Thyroid gland (tissue), 4 donors: ENCODE measurements around the gene CNGA3. TPM values are rescaled to one million over a fixed set of nuclear protein-coding genes. Genes with fewer than 3 reads are reported as not detected.

Experiments used
- DNase-seq, 2 donors: peaks; one replicate each; pipeline ENCODE4 v3.0.0-alpha.2; 2019
- H3K27ac ChIP-seq, 3 donors: fragments of 200-600 bp; sonication (generic); 1 replicate in 2 of 3; 2 replicates in 1 of 3; pipeline ENCODE4 v1.5.1; 2016 to 2019; ENCODE audit warnings: mild to moderate bottlenecking in 1 of 3, moderate library complexity in 1 of 3
- H3K27me3 ChIP-seq: fragments of 200-600 bp; sonication (generic); one replicate; pipeline ENCODE4 v1.5.1; 2019
- H3K36me3 ChIP-seq, 2 donors: fragments of 200-600 bp; sonication (generic); one replicate each; pipeline ENCODE4 v1.5.1; 2016 to 2019
- H3K4me1 ChIP-seq, 2 donors: fragments of 200-600 bp; sonication (generic); one replicate each; pipeline ENCODE4 v1.5.1; 2017 to 2019
- H3K4me3 ChIP-seq, 3 donors: fragments of 200-600 bp; sonication (generic); replicated peaks in 1 of 3; 1 replicate in 2 of 3; 2 replicates in 1 of 3; pipeline ENCODE4 v1.5.1; 2016; ENCODE audit warnings: mild to moderate bottlenecking in 1 of 3
- H3K9me3 ChIP-seq: fragments of 200-600 bp; sonication (generic); one replicate; pipeline ENCODE4 v1.5.1; 2017
- CTCF ChIP-seq, 6 experiments: fragments of 200-600 bp in 3 of 6; fragments of 450-650 bp in 3 of 6; sonication (generic) in 3 of 6; IDR thresholded peaks; one replicate each; pipeline ENCODE4 v1.5.1; 2016 to 2019; ENCODE audit warnings: antibody characterized with exemption in 6 of 6, mild to moderate bottlenecking in 2 of 6, inconsistent platforms in 1 of 6, moderate library complexity in 1 of 6
- POLR2A ChIP-seq, 2 donors: fragments of 450-650 bp; IDR thresholded peaks; one replicate each; pipeline ENCODE4 v1.6.1; 2017; ENCODE audit warnings: antibody characterized with exemption in 2 of 2, mild to moderate bottlenecking in 2 of 2, moderate library complexity in 1 of 2
- WGBS, 2 donors: methylation state at CpG; one replicate each; pipeline ENCODE4 v1.1.5; 2017; 5-methylcytosine and 5-hydroxymethylcytosine counted together
- intact Hi-C: fragments of 100-400 bp; cut with DNase I; formaldehyde crosslinking; loops from one replicate; pipeline ENCODE4 v1.15.1; 2023
- total RNA-seq, 4 donors: library from RNA; depleted of rRNA; stranded (reverse); fragments of >200 nt; gene quantifications; one replicate each; pipeline ENCODE4 v1.2.3, GENCODE V29; 2016

CNGA3 gene
- total RNA-seq, 4 donors from 2014 or later, result 0.54 TPM; not detected in 3

DNA sequence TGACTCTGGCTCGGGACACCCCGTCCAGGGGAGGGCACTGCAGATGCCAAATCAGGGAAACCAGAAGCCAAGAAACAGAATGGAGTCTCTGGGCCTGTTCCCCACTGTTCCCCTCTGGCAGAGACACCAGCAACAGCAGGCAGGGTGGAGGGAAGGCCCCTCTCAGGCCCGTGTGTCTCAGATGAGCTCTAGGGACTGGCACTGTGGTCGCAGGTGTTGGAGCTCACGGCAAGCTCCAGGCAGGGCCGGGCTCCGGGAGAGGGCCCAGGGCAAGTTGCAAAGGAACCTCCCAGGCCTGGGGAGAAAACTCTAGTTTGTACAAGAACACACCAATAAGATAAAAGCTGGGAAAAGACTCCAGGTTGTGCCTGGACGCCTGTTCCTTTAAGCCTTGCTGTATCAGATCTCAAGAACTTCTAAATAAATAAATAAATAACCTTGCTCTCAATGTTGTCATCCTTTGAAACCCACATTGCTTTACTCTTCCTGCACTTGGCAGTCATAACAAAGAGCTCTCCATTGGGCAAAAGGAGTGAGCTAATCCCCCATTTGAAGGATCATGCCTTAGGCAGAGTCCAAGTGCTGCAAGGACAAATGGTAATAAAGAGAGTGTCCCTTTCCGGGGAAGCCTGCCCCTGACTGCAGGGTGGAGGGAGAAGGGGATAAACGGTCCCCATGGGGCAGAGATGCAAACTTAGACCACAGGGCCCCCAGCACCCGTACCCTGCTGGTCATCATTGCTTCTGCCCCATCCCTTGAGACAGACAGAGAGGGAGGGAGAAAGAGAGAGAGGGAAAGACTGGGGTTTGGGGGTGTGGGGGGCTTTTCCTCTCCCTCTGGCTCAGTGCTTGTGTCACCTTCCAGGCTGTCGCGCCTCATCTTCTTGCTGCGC, 33.3 kb downstream of the CNGA3 start:
- intact Hi-C loops, result loop anchor here (10.0 kb wide), 1 partner anchor 575 kb away; no protein-coding TSS in a partner anchor
- DNase-seq, result peak in 1 of 2 donors; percentile 8
- Histone ChIP-seq H3K27me3 (no peaks in the 10 kb centered on the region), H3K27ac (peak overlapping the region in 1 of 3 donors; percentile 48), H3K36me3 (no peaks in the 10 kb centered on the region), H3K4me3 (no peak overlapping the region), H3K9me3 (no peaks in the 10 kb centered on the region), H3K4me1 (peaks cover 4 to 18% of the 10 kb centered on the region in 2 donors)
- 56 to 61% methylated on average over 13 to 14 of the region's 14 CpGs for WGBS, 2 donors
- no peak for TF ChIP-seq CTCF (IDR thresholded peaks at IDR 0.05)
- no peak for TF ChIP-seq POLR2A (IDR thresholded peaks at IDR 0.05)

- Histone ChIP-seq H3K4me1 (peaks cover 4 to 18% of the 10 kb centered on the region in 2 donors), H3K9me3 (no peaks in the 10 kb centered on the region), H3K27ac (no peak overlapping the region), H3K27me3 (no peaks in the 10 kb centered on the region), H3K36me3 (no peaks in the 10 kb centered on the region), H3K4me3 (no peak overlapping the region)
- intact Hi-C loops, result loop anchor here (10.0 kb wide), 1 partner anchor 575 kb away; no protein-coding TSS in a partner anchor
- TF ChIP-seq POLR2A (IDR thresholded peaks at IDR 0.05) (no peak), CTCF (IDR thresholded peaks at IDR 0.05) (no peak)
- DNase-seq, result no peak
- WGBS, 2 donors, result 81 to 90% methylated on average over 5 to 7 of the region's 7 CpGs
These were observed 33.9 kb downstream of the CNGA3 start for GRCh38 chr2:98380203-98380535.

DNA sequence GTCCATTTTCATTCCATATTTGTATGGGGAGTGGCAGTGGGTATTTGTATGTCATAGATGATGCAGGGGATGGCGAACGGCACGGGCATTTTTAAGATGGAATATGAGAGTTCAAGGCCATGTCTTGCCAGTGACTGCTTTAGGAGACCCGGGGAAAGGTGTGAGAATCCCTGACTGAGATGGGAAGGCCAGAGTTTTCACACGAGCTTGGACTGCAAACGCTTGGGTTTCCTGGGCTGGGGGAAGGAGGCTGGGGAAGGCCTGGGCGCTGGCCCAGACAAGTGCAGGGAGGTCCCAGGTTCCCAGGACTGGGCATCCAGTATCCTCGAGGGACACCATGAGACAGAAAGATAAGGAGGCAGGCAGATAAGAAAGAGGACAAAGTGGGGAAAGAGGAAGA, 35.2 kb downstream of the CNGA3 start:
- H3K36me3 ChIP-seq, result no peaks in the 10 kb centered on the region
- no peaks in the 10 kb centered on the region for H3K9me3 ChIP-seq
- no peak for DNase-seq
- 77 to 85% methylated on average over 8 of the region's 8 CpGs for WGBS, 2 donors
- H3K27ac ChIP-seq, result no peak overlapping the region
- intact Hi-C loops, result loop anchor here (10.0 kb wide), 1 partner anchor 577 kb away; no protein-coding TSS in a partner anchor
- no peaks in the 10 kb centered on the region for H3K27me3 ChIP-seq
- no peak for TF ChIP-seq CTCF (IDR thresholded peaks at IDR 0.05)
- no peak for TF ChIP-seq POLR2A (IDR thresholded peaks at IDR 0.05)
- H3K4me1 ChIP-seq, result peaks cover 4 to 18% of the 10 kb centered on the region in 2 donors
- H3K4me3 ChIP-seq, result no peak overlapping the region

DNA sequence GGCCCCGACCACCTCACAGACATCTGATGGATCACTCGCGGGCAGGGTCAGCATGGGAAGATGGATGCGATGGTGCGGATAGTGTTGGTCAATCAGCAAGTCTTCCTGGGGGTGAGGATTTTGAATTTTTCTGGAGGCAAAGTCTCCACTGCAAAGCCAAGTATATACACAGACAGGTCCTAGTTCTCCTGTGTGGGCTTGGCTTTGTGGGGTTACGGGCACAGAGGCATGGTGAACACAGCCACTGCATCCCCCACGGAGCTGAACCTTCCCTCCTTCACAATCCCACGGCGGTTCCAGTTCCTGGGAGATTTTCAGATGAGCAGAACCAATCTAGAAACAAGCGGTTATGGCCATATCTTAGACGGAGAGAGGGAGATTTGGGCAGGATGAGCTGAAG, 35.8 kb downstream of the CNGA3 start:
- no peaks in the 10 kb centered on the region for H3K27me3 ChIP-seq
- intact Hi-C loops, result loop anchor here (10.0 kb wide), 1 partner anchor 577 kb away; no protein-coding TSS in a partner anchor
- H3K36me3 ChIP-seq, result no peaks in the 10 kb centered on the region
- H3K4me3 ChIP-seq, result no peak overlapping the region
- H3K27ac ChIP-seq, result no peak overlapping the region
- no peak for TF ChIP-seq CTCF (IDR thresholded peaks at IDR 0.05)
- no peak for TF ChIP-seq POLR2A (IDR thresholded peaks at IDR 0.05)
- no peaks in the 10 kb centered on the region for H3K9me3 ChIP-seq
- peaks cover 4 to 18% of the 10 kb centered on the region in 2 donors for H3K4me1 ChIP-seq
- no peak for DNase-seq
- WGBS, 2 donors, result 90% methylated on average over 11 of the region's 11 CpGs

GRCh38 chr2:98382739-98383138, 36.5 kb downstream of the CNGA3 start:
- H3K4me1 ChIP-seq, result peaks cover 4 to 18% of the 10 kb centered on the region in 2 donors
- DNase-seq, result no peak
- H3K27me3 ChIP-seq, result no peaks in the 10 kb centered on the region
- no peaks in the 10 kb centered on the region for H3K36me3 ChIP-seq
- intact Hi-C loops, result loop anchor here (10.0 kb wide), 1 partner anchor 578 kb away; no protein-coding TSS in a partner anchor
- TF ChIP-seq POLR2A (IDR thresholded peaks at IDR 0.05) (no peak), CTCF (IDR thresholded peaks at IDR 0.05) (no peak)
- H3K4me3 ChIP-seq, result no peak overlapping the region
- no peaks in the 10 kb centered on the region for H3K9me3 ChIP-seq
- 82 to 83% methylated on average over 7 of the region's 7 CpGs for WGBS, 2 donors
- no peak overlapping the region for H3K27ac ChIP-seq
